Mesodermal cell (in vitro differentiated cells): ENCODE data around the gene TCP11X2. TPM values are rescaled to one million over a fixed set of nuclear protein-coding genes. Genes with fewer than 3 reads are reported as not detected.
"Not testable (repeated sequence)": the region's sequence is repeated elsewhere in the genome, so short reads cannot be mapped to it uniquely, and the experiment has no call there.

ENCODE experiments used
- H3K27ac ChIP-seq: 2 replicates; pipeline ENCODE4 v1.7.0; 2013; ENCODE audit warnings: mild to moderate bottlenecking, low read depth, low read length, moderate library complexity; ENCODE audit not compliant: severe bottlenecking
- H3K36me3 ChIP-seq: 2 replicates; pipeline ENCODE4 v1.7.1; 2013; ENCODE audit warnings: mild to moderate bottlenecking, low read length, moderate library complexity; ENCODE audit not compliant: control insufficient read depth, insufficient read depth
- H3K4me1 ChIP-seq: one replicate; pipeline ENCODE4 v1.7.1; 2013; ENCODE audit warnings: mild to moderate bottlenecking, low read length; ENCODE audit not compliant: insufficient read depth, control insufficient read depth, poor library complexity, severe bottlenecking
- H3K4me3 ChIP-seq: 2 replicates; pipeline ENCODE4 v1.7.0; 2013; ENCODE audit warnings: low read length, control low read depth, mild to moderate bottlenecking; ENCODE audit not compliant: insufficient read depth, poor library complexity, severe bottlenecking; ENCODE audit errors: extremely low read depth
- H3K9me3 ChIP-seq: 2 replicates; pipeline ENCODE4 v1.7.1; 2013; ENCODE audit warnings: mild to moderate bottlenecking, low read length, moderate library complexity; ENCODE audit not compliant: control insufficient read depth
- WGBS, 2 experiments: methylation state at CpG; one replicate each; pipeline ENCODE4 v1.1.5; 2013; ENCODE audit warnings: missing lambda C conversion rate in 2 of 2; ENCODE audit not compliant: insufficient coverage in 2 of 2; 5-methylcytosine and 5-hydroxymethylcytosine counted together
- polyA plus RNA-seq, 2 experiments: library from polyadenylated mRNA; stranded (reverse); fragments of 50-300 nt; gene quantifications; one replicate each; pipeline ENCODE4 v1.2.3, GENCODE V29; 2013

Gene TCP11X2
- not detected for polyA plus RNA-seq (2013, experiment 1 of 2)
- not detected for polyA plus RNA-seq (2013, experiment 2 of 2)

GRCh38 chrX:102471762-102472220 lies at the start of gene TCP11X2:
Gene TCP11X2 (minus strand): TSS chrX:102471812.
- no CpG with 5 or more reads among the region's 17 CpGs for WGBS, 2 experiments
- not testable (repeated sequence) for H3K27ac ChIP-seq

GRCh38 chrX:102517326-102517725 lies 45.7 kb upstream of the TCP11X2 start:
- Histone ChIP-seq H3K4me3 (no peak overlapping the region), H3K4me1 (no peaks in the 10 kb centered on the region), H3K36me3 (peaks cover 10% of the 10 kb centered on the region), H3K9me3 (no peaks in the 10 kb centered on the region), H3K27ac (no peak overlapping the region)
- WGBS, 2 experiments, result 33 to 87% methylated on average over 1 to 3 of the region's 7 CpGs

More at GRCh38 chrX:102471762-102472220, at the start of gene TCP11X2:
- H3K9me3 ChIP-seq, H3K4me1 ChIP-seq, H3K36me3 ChIP-seq, H3K4me3 ChIP-seq: not testable (repeated sequence)

GRCh38 chrX:102515975-102516941 lies 44.6 kb upstream of the TCP11X2 start, which contains the start of gene TMSB15A:
Gene TMSB15A (minus strand): TSS chrX:102516739.
- H3K27ac ChIP-seq, result peak within 1 kb of the TSS; percentile 45

GRCh38 chrX:102514536-102514935 lies 42.9 kb upstream of the TCP11X2 start:
- Histone ChIP-seq H3K36me3 (peaks cover 14% of the 10 kb centered on the region), H3K27ac (no peak overlapping the region), H3K9me3 (no peaks in the 10 kb centered on the region), H3K4me3 (no peak overlapping the region), H3K4me1 (no peaks in the 10 kb centered on the region)
- 80% methylated on average over 1 of the region's 1 CpG; no CpG with 5 or more reads in 1 of the 2 experiments for WGBS, 2 experiments

More at GRCh38 chrX:102515975-102516941, 44.6 kb upstream of the TCP11X2 start, which contains the start of gene TMSB15A:
- Histone ChIP-seq H3K9me3 (no peaks in the 10 kb centered on the region), H3K36me3 (peaks cover 14% of the 10 kb centered on the region), H3K4me1 (no peaks in the 10 kb centered on the region), H3K4me3 (peak within 1 kb of the TSS; percentile 40)
- WGBS, 2 experiments, result 0 to 5% methylated on average over 11 to 17 of the region's 62 CpGs

GRCh38 chrX:102498732-102499131 lies 27.1 kb upstream of the TCP11X2 start:
- whole genome bisulfite sequencing, 2 experiments, result 86 to 100% methylated on average over 1 of the region's 2 CpGs

GRCh38 chrX:102491766-102492165 lies 20.2 kb upstream of the TCP11X2 start:
- Histone ChIP-seq H3K27ac (no peak overlapping the region), H3K36me3 (no peaks in the 10 kb centered on the region), H3K4me3 (no peak overlapping the region), H3K4me1 (no peaks in the 10 kb centered on the region), H3K9me3 (no peaks in the 10 kb centered on the region)

More at GRCh38 chrX:102498732-102499131, 27.1 kb upstream of the TCP11X2 start:
- H3K9me3 ChIP-seq, result no peaks in the 10 kb centered on the region
- H3K4me3 ChIP-seq, result no peak overlapping the region
- H3K36me3 ChIP-seq, result no peaks in the 10 kb centered on the region
- no peak overlapping the region for H3K27ac ChIP-seq
- H3K4me1 ChIP-seq, result no peaks in the 10 kb centered on the region

GRCh38 chrX:102478765-102479164 lies 7.2 kb upstream of the TCP11X2 start:
- WGBS, 2 experiments, result no CpG with 5 or more reads among the region's 5 CpGs
- H3K27ac ChIP-seq, H3K4me1 ChIP-seq, H3K36me3 ChIP-seq, H3K9me3 ChIP-seq, H3K4me3 ChIP-seq: not testable (repeated sequence)

- not testable (repeated sequence) for H3K36me3 ChIP-seq, H3K4me1 ChIP-seq, H3K4me3 ChIP-seq, H3K27ac ChIP-seq, H3K9me3 ChIP-seq
- no CpG with 5 or more reads among the region's 3 CpGs for WGBS, 2 experiments
Measured at GRCh38 chrX:102470215-102470614, 1.4 kb downstream of the TCP11X2 start.

- no CpG with 5 or more reads among the region's 4 CpGs for WGBS, 2 experiments
- H3K9me3 ChIP-seq, H3K27ac ChIP-seq, H3K36me3 ChIP-seq, H3K4me3 ChIP-seq, H3K4me1 ChIP-seq: not testable (repeated sequence)
Measured at GRCh38 chrX:102458615-102459014, 13.0 kb downstream of the TCP11X2 start.

GRCh38 chrX:102439908-102440307 lies 31.7 kb downstream of the TCP11X2 start, which contains the start of gene NXF2B:
Gene NXF2B (minus strand): TSS chrX:102440008. CDS start chrX:102380036, 59,972 bp downstream.
- H3K36me3 ChIP-seq, H3K4me3 ChIP-seq: not testable (repeated sequence)
- WGBS, 2 experiments, result no CpG with 5 or more reads among the region's 11 CpGs

GRCh38 chrX:102414493-102414892 lies 57.1 kb downstream of the TCP11X2 start:
- no CpG with 5 or more reads among the region's 4 CpGs for WGBS, 2 experiments
- not testable (repeated sequence) for H3K27ac ChIP-seq, H3K4me1 ChIP-seq, H3K36me3 ChIP-seq, H3K9me3 ChIP-seq, H3K4me3 ChIP-seq

More at GRCh38 chrX:102439908-102440307, 31.7 kb downstream of the TCP11X2 start, which contains the start of gene NXF2B:
- H3K27ac ChIP-seq, H3K9me3 ChIP-seq, H3K4me1 ChIP-seq: not testable (repeated sequence)
